Neural cell (in vitro differentiated cells): ENCODE results near the gene ITGB2. TPM values are rescaled to one million over a fixed set of nuclear protein-coding genes. Genes with fewer than 3 reads are reported as not detected.

ENCODE experiments used
- H2AFZ ChIP-seq: fragments of 200-600, 300-800 bp; sonication (generic), shearing (Covaris generic); 2 replicates; pipeline ENCODE4 v1.6.0; 2014; ENCODE audit warnings: low read depth, mild to moderate bottlenecking, antibody characterized with exemption, low read length, moderate library complexity
- H3F3A ChIP-seq: fragments of 200-600 bp; shearing (Covaris generic); 2 replicates; pipeline ENCODE4 v1.6.1; 2016; ENCODE audit warnings: mild to moderate bottlenecking, moderate library complexity, mixed read lengths, antibody characterized with exemption, low read length; ENCODE audit not compliant: insufficient read depth, poor library complexity, severe bottlenecking
- H3K27ac ChIP-seq: fragments of 200-600, 300-800 bp; sonication (generic), shearing (Covaris generic); 2 replicates; pipeline ENCODE4 v1.5.1; 2014; ENCODE audit warnings: mild to moderate bottlenecking, low read length, moderate library complexity
- H3K27me3 ChIP-seq: fragments of 300-800, 200-600 bp; sonication (generic), shearing (Covaris generic); 2 replicates; pipeline ENCODE4 v1.6.0; 2014; ENCODE audit warnings: mild to moderate bottlenecking, low read depth, low read length, moderate library complexity; ENCODE audit not compliant: insufficient read depth
- H3K36me3 ChIP-seq: fragments of 300-800, 200-600 bp; sonication (generic), shearing (Covaris generic); 2 replicates; pipeline ENCODE4 v1.5.1; 2014; ENCODE audit warnings: mild to moderate bottlenecking, antibody characterized with exemption, low read length, moderate library complexity; ENCODE audit not compliant: insufficient read depth
- H3K4me2 ChIP-seq: fragments of 300-800, 200-600 bp; sonication (generic), shearing (Covaris generic); 2 replicates; pipeline ENCODE4 v1.6.0; 2014; ENCODE audit warnings: mild to moderate bottlenecking, low read length
- H3K4me3 ChIP-seq: fragments of 300-800, 200-600 bp; sonication (generic), shearing (Covaris generic); 2 replicates; pipeline ENCODE4 v1.5.1; 2014; ENCODE audit warnings: mild to moderate bottlenecking, low read length, moderate library complexity
- H3K79me2 ChIP-seq: fragments of 200-600 bp; shearing (Covaris generic); replicated peaks from 2 replicates; pipeline ENCODE4 v1.6.0; 2014; ENCODE audit warnings: mild to moderate bottlenecking, low read length, moderate library complexity; ENCODE audit not compliant: insufficient read depth
- H3K9ac ChIP-seq: fragments of 300-800, 200-600 bp; sonication (generic), shearing (Covaris generic); 2 replicates; pipeline ENCODE4 v1.6.1; 2016; ENCODE audit warnings: mild to moderate bottlenecking, low read length, mixed read lengths
- H3K9me2 ChIP-seq: fragments of 200-600 bp; shearing (Covaris generic); 2 replicates; pipeline ENCODE4 v1.6.1; 2016; ENCODE audit warnings: mild to moderate bottlenecking, low read length, mixed read lengths; ENCODE audit not compliant: insufficient read depth
- H3K9me3 ChIP-seq: fragments of 200-600, 300-800 bp; sonication (generic), shearing (Covaris generic); 2 replicates; pipeline ENCODE4 v1.6.1; 2016; ENCODE audit warnings: mild to moderate bottlenecking, mixed run types, low read length, moderate library complexity, mixed read lengths
- H4K20me1 ChIP-seq: fragments of 200-600 bp; shearing (Covaris generic); 2 replicates; pipeline ENCODE4 v1.6.1; 2016; ENCODE audit warnings: mild to moderate bottlenecking, mixed run types; ENCODE audit not compliant: insufficient read depth
- EP300 ChIP-seq: fragments of 450-650 bp; conservative IDR thresholded peaks from 2 replicates; pipeline ENCODE4 v1.6.1; 2014; ENCODE audit warnings: antibody characterized with exemption, mild to moderate bottlenecking, moderate library complexity; ENCODE audit not compliant: poor library complexity, severe bottlenecking
- EZH2 ChIP-seq: fragments of 200-600, 300-800 bp; shearing (Covaris generic), sonication (generic); IDR thresholded peaks from 2 replicates; pipeline ENCODE4 v1.6.1; 2014; ENCODE audit warnings: antibody characterized with exemption, low read length, borderline replicate concordance, mild to moderate bottlenecking; ENCODE audit not compliant: insufficient read depth, poor library complexity, severe bottlenecking
- MXI1 ChIP-seq: fragments of 450-650 bp; conservative IDR thresholded peaks from 2 replicates; pipeline ENCODE4 v1.6.1; 2014; ENCODE audit warnings: antibody characterized with exemption, mild to moderate bottlenecking; ENCODE audit not compliant: poor library complexity, severe bottlenecking
- POLR2AphosphoS5 ChIP-seq: IDR thresholded peaks from 2 replicates; pipeline ENCODE4 v1.6.1; 2012
- RAD21 ChIP-seq: fragments of 450-650 bp; conservative IDR thresholded peaks from 2 replicates; pipeline ENCODE4 v1.6.1; 2014; ENCODE audit warnings: antibody characterized with exemption, mild to moderate bottlenecking, moderate library complexity
- SMC3 ChIP-seq: fragments of 450-650 bp; conservative IDR thresholded peaks from 2 replicates; pipeline ENCODE4 v1.6.1; 2014; ENCODE audit warnings: antibody characterized with exemption, mild to moderate bottlenecking, moderate library complexity; ENCODE audit not compliant: poor library complexity
- TAF1 ChIP-seq: IDR thresholded peaks from 2 replicates; pipeline ENCODE4 v1.6.1; 2012; ENCODE audit warnings: low read depth
- polyA plus RNA-seq: library from polyadenylated mRNA; depleted of rRNA; stranded (reverse); fragments of >200 nt; gene quantifications from 2 replicates; pipeline ENCODE4 v1.2.3, GENCODE V29; 2014
- TF ChIP-seq, protein P1 (sequence below): fragments of 450-650 bp; IDR thresholded peaks from 2 replicates; pipeline ENCODE4 v1.5.1; 2014; ENCODE audit warnings: antibody characterized with exemption, mild to moderate bottlenecking, moderate library complexity; ENCODE audit not compliant: poor library complexity, severe bottlenecking
- TF ChIP-seq, protein P2 (sequence below): IDR thresholded peaks from 2 replicates; pipeline ENCODE4 v1.6.1; 2012; ENCODE audit warnings: borderline replicate concordance

Gene ITGB2
- polyA plus RNA-seq, 1 donor from 2014 or later = not detected

DNA sequence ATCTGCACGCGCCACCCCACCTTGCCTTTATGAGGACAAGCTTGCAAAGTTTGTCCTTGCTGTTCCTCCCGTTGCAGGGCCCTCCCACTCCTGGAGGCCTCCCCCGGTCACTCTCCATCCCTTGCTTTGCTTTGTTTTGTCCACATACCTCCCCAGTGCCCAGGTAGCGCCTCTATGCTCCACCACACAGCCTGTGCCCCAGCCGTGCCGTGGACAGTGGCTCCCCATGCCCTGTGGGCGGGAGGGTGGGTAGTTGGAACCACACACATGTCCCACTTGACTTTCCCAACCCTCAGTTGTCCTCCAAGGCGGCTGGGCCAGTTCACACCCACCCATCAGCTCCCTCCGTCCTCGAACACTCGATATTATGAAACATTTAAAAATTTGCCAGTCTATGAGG lies 43.7 kb upstream of the ITGB2 start:
- no peak overlapping the region for H3K4me2 ChIP-seq
- TF ChIP-seq EZH2 = no peak
- TF ChIP-seq, protein P1, sequence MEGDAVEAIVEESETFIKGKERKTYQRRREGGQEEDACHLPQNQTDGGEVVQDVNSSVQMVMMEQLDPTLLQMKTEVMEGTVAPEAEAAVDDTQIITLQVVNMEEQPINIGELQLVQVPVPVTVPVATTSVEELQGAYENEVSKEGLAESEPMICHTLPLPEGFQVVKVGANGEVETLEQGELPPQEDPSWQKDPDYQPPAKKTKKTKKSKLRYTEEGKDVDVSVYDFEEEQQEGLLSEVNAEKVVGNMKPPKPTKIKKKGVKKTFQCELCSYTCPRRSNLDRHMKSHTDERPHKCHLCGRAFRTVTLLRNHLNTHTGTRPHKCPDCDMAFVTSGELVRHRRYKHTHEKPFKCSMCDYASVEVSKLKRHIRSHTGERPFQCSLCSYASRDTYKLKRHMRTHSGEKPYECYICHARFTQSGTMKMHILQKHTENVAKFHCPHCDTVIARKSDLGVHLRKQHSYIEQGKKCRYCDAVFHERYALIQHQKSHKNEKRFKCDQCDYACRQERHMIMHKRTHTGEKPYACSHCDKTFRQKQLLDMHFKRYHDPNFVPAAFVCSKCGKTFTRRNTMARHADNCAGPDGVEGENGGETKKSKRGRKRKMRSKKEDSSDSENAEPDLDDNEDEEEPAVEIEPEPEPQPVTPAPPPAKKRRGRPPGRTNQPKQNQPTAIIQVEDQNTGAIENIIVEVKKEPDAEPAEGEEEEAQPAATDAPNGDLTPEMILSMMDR = no peak
- no peak for TF ChIP-seq MXI1
- TF ChIP-seq TAF1 = no peak
- TF ChIP-seq, protein P2, sequence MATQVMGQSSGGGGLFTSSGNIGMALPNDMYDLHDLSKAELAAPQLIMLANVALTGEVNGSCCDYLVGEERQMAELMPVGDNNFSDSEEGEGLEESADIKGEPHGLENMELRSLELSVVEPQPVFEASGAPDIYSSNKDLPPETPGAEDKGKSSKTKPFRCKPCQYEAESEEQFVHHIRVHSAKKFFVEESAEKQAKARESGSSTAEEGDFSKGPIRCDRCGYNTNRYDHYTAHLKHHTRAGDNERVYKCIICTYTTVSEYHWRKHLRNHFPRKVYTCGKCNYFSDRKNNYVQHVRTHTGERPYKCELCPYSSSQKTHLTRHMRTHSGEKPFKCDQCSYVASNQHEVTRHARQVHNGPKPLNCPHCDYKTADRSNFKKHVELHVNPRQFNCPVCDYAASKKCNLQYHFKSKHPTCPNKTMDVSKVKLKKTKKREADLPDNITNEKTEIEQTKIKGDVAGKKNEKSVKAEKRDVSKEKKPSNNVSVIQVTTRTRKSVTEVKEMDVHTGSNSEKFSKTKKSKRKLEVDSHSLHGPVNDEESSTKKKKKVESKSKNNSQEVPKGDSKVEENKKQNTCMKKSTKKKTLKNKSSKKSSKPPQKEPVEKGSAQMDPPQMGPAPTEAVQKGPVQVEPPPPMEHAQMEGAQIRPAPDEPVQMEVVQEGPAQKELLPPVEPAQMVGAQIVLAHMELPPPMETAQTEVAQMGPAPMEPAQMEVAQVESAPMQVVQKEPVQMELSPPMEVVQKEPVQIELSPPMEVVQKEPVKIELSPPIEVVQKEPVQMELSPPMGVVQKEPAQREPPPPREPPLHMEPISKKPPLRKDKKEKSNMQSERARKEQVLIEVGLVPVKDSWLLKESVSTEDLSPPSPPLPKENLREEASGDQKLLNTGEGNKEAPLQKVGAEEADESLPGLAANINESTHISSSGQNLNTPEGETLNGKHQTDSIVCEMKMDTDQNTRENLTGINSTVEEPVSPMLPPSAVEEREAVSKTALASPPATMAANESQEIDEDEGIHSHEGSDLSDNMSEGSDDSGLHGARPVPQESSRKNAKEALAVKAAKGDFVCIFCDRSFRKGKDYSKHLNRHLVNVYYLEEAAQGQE = no peak
- no peak for TF ChIP-seq SMC3
- TF ChIP-seq POLR2AphosphoS5 = no peak
- TF ChIP-seq EP300 = no peak
- H3K27me3 ChIP-seq = no peaks in the 10 kb centered on the region
- H4K20me1 ChIP-seq = no peaks in the 10 kb centered on the region
- no peaks in the 10 kb centered on the region for H3K9me2 ChIP-seq
- H3K36me3 ChIP-seq = peaks cover 8% of the 10 kb centered on the region
- H3K79me2 ChIP-seq = no peaks in the 10 kb centered on the region
- H3K9me3 ChIP-seq = no peaks in the 10 kb centered on the region
- H3F3A ChIP-seq = no peaks in the 10 kb centered on the region
- no peak overlapping the region for H2AFZ ChIP-seq
- H3K4me3 ChIP-seq = no peak overlapping the region
- no peak overlapping the region for H3K9ac ChIP-seq
- H3K27ac ChIP-seq = no peak overlapping the region

DNA sequence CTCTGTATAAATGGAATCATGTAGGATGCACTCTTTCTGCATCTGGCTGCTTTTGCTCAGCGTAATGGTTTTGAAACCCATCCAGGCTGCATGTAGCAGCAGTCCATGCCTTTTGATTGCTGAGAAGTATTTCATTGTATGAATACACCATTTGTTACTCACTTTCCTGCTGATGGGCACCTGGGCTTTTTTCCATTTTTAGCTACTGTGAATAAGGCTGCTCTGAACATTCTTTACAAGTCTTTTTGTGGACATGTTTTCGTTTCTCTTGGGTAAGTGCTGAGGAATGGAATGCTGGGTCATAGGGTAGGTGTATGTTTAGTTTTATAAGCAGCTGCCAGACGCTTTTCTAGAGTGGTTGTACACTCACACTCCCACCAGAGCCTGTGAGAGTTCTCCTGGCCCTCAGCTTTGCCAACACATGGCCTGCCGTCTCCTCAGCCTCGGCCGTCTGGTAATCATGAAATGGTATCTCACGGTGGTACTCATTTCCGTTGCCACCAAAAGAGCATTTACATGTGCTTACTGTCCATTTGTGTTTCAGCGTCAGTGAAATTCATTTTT lies 41.8 kb upstream of the ITGB2 start:
- Histone ChIP-seq H2AFZ (no peak overlapping the region), H3F3A (no peaks in the 10 kb centered on the region), H4K20me1 (no peaks in the 10 kb centered on the region), H3K4me2 (no peak overlapping the region), H3K9me3 (no peaks in the 10 kb centered on the region), H3K36me3 (peaks cover 8% of the 10 kb centered on the region), H3K9me2 (no peaks in the 10 kb centered on the region), H3K4me3 (no peak overlapping the region), H3K79me2 (no peaks in the 10 kb centered on the region), H3K27ac (no peak overlapping the region), H3K9ac (no peak overlapping the region), H3K27me3 (no peaks in the 10 kb centered on the region)
- TF ChIP-seq POLR2AphosphoS5 (no peak), SMC3 (no peak), TAF1 (no peak), EP300 (no peak), EZH2 (no peak), RAD21 (no peak)
- TF ChIP-seq, protein P1 = no peak
- TF ChIP-seq, protein P2 = no peak
